IMR-90 (cell line): ENCODE measurements around the gene PTPRN2.

ENCODE experiments used
- BHLHE40 ChIP-seq: fragments of 150-350 bp; IDR thresholded peaks from 2 replicates; pipeline ENCODE4 v1.6.1; 2016; ENCODE audit warnings: mild to moderate bottlenecking, low read depth, low read length
- CEBPB ChIP-seq: IDR thresholded peaks from 2 replicates; pipeline ENCODE4 v1.6.1; 2012; ENCODE audit warnings: low read depth, low read length, improper control_type of control experiment
- CTCF ChIP-seq: conservative IDR thresholded peaks from 2 replicates; pipeline ENCODE4 v1.5.1; 2012; ENCODE audit warnings: mild to moderate bottlenecking, low read depth, low read length, improper control_type of control experiment
- MXI1 ChIP-seq: IDR thresholded peaks from 2 replicates; pipeline ENCODE4 v1.6.1; 2012; ENCODE audit warnings: low read depth, mild to moderate bottlenecking, low read length, moderate library complexity, borderline replicate concordance
- POLR2A ChIP-seq: IDR thresholded peaks from 2 replicates; pipeline ENCODE4 v1.6.1; 2012; ENCODE audit warnings: mild to moderate bottlenecking, low read depth, low read length
- SMC3 ChIP-seq: fragments of 150-350 bp; IDR thresholded peaks from 2 replicates; pipeline ENCODE4 v1.6.1; 2016; ENCODE audit warnings: low read depth, mild to moderate bottlenecking, antibody characterized with exemption, low read length, moderate library complexity

GRCh38 chr7:157930441-157930840, 657.2 kb downstream of the PTPRN2 start:
- no peak for TF ChIP-seq POLR2A
- no peak for TF ChIP-seq CTCF
- no peak for TF ChIP-seq BHLHE40
- TF ChIP-seq CEBPB, result no peak
- no peak for TF ChIP-seq SMC3
- TF ChIP-seq MXI1, result no peak
